Measurements from ENCODE around the gene ITK.

ITK gene

DNA sequence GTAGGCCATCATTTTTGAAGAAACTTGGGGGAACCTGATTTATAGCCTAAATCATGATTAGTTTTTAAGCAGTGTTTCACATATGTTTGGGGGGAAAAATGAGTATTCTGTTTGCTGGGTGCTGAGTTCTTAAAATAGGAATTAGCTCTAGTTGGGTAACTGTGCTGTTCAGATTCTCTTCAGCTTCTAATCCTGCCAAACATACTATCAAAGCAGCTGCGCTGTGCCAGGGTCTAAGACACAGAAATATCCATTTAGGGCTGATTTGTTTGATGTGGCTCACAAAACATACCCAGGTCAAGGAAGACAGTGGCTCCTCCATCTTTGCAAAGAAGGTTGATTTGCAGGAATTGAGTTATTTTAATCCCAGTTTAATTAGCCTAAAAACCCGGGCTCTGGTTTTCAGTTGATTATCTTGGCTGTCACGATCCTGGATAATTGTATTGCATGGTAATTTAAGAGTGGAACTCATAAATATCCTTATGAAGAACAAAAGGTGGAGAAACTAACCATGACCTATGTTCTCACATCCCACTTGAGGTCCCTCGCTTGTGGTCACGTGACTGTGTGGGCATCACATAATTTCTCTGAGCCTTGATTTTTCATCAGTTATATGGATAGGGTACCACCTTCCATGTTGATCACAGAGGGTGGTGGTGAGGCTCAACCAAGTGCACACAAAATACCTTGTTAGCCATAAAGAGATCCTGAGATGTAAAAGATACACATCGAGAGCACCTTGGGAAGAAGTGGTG lies 104.0 kb downstream of the ITK start:
- Histone ChIP-seq H3K27me3 (ENCODE audit: control insufficient read depth, insufficient read depth, low read length) (no peaks in the 10 kb centered on the region), H3K4me1 (peaks cover 44% of the 10 kb centered on the region), H3K9ac (no peak overlapping the region), H3K79me2 (peaks cover 15% of the 10 kb centered on the region), H3K36me3 (ENCODE audit: control insufficient read depth, insufficient read depth, low read length) (no peaks in the 10 kb centered on the region), H3K4me3 (ENCODE audit: low read depth, low read length) (no peak overlapping the region), H3K27ac (peak overlapping the region; percentile 45), H3K9me3 (ENCODE audit: control insufficient read depth, low read length) (no peaks in the 10 kb centered on the region), H3K4me2 (ENCODE audit: low read length) (no peak overlapping the region), H2AFZ (no peak overlapping the region)
- TF ChIP-seq, protein P1, sequence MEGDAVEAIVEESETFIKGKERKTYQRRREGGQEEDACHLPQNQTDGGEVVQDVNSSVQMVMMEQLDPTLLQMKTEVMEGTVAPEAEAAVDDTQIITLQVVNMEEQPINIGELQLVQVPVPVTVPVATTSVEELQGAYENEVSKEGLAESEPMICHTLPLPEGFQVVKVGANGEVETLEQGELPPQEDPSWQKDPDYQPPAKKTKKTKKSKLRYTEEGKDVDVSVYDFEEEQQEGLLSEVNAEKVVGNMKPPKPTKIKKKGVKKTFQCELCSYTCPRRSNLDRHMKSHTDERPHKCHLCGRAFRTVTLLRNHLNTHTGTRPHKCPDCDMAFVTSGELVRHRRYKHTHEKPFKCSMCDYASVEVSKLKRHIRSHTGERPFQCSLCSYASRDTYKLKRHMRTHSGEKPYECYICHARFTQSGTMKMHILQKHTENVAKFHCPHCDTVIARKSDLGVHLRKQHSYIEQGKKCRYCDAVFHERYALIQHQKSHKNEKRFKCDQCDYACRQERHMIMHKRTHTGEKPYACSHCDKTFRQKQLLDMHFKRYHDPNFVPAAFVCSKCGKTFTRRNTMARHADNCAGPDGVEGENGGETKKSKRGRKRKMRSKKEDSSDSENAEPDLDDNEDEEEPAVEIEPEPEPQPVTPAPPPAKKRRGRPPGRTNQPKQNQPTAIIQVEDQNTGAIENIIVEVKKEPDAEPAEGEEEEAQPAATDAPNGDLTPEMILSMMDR (IDR thresholded peaks at IDR 0.05), result no peak

DNA sequence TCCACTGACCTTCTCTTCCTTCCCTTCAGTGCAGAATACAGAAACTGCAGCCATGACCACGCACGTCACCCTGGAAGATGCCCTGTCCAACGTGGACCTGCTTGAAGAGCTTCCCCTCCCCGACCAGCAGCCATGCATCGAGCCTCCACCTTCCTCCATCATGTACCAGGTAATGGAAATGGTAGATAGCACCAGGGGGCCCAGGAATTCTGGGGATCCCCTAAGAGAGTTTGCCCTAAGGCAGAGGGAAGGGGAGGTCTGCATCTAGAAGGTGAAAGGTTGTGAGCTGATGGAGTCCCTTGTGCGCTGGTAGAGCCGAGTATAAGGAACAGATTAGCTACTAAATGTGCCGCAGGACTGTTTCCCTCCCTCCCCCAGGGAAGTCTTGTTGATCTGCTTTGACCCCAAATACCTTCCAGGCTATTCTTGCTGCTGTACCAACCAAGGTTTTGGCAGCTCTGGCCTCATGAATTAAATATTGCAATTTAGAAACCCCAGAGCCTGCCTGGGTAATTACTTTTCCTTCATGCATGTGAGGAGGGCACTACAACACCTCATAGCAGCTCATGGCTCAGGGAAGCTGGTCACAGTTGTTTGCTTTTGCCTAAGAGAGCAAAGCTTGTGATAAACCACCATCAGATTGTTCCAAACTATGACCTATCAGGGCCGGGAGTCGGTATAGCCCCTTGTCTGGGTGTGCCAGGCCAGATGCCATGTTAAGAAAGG lies 104.8 kb downstream of the ITK start:
- Histone ChIP-seq H3K79me2 (peaks cover 8% of the 10 kb centered on the region), H3K27ac (peak overlapping the region; percentile 45), H3K4me2 (ENCODE audit: low read length) (no peak overlapping the region), H3K9me3 (ENCODE audit: control insufficient read depth, low read length) (no peaks in the 10 kb centered on the region), H3K4me1 (peaks cover 47% of the 10 kb centered on the region), H2AFZ (no peak overlapping the region), H3K36me3 (ENCODE audit: control insufficient read depth, insufficient read depth, low read length) (no peaks in the 10 kb centered on the region), H3K27me3 (ENCODE audit: control insufficient read depth, insufficient read depth, low read length) (no peaks in the 10 kb centered on the region), H3K4me3 (ENCODE audit: low read depth, low read length) (no peak overlapping the region), H3K9ac (no peak overlapping the region)
- TF ChIP-seq, protein P1 (IDR thresholded peaks at IDR 0.05), result no peak

DNA sequence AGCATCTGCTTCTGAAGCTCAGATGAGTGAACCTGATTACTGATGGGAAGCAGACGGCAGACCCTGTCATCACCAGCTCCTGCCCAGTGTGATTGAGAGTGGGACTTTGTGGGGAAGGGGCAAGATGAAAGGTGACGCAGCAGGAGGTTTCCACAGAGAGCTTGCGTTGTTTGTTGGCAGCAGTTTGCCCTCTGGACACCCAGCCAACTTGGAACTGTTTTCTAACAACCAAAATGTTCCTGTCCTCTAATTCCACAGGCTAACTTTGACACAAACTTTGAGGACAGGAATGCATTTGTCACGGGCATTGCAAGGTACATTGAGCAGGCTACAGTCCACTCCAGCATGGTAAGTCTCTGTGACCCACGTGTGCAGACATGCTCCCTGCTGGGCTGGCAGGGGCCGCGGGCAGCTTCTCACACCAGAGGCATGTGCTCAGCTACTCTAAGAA lies 106.1 kb downstream of the ITK start:
- Histone ChIP-seq H3K4me1 (peaks cover 57% of the 10 kb centered on the region), H2AFZ (no peak overlapping the region), H3K27me3 (ENCODE audit: control insufficient read depth, insufficient read depth, low read length) (no peaks in the 10 kb centered on the region), H3K9ac (no peak overlapping the region), H3K4me3 (ENCODE audit: low read depth, low read length) (no peak overlapping the region), H3K79me2 (peaks cover 4% of the 10 kb centered on the region), H3K9me3 (ENCODE audit: control insufficient read depth, low read length) (no peaks in the 10 kb centered on the region), H3K4me2 (ENCODE audit: low read length) (no peak overlapping the region), H3K36me3 (ENCODE audit: control insufficient read depth, insufficient read depth, low read length) (no peaks in the 10 kb centered on the region), H3K27ac (no peak overlapping the region)
- TF ChIP-seq, protein P1 (IDR thresholded peaks at IDR 0.05), result no peak

DNA sequence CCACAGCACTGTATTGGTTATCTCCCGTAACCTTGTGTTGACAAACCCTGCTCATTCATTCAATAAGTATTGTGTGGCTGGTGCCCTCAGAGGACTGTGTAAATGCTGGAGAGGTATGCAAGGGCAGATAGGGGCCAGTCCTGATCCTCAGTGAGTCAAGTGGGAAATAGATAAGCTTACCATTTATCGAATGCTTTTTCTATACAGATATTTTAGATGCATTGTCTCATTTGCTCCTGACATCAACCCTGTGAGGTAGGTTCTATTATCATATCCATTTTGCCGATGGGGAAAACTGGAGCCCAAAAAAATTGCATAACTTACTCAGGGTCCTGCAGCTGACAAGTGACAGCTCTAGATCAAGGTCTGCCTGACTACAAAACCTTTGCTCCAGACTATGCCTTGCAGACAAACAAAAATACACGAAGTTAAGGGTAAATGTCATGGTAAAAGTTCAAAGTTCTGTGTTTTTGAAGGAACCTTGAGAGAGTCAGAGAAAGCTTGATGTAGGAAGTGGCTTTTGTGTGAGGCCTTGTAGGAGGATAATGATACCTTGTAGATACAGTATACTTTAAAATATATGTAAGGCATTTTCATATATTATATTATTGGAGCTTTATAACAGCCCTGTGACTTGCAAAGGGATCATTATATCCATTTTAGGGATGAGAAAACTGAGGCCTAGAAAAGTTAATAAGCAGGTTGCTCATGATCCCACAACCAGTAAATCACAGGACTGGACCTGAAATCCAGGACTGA lies 107.9 kb downstream of the ITK start:
- Histone ChIP-seq H3K9me3 (ENCODE audit: control insufficient read depth, low read length) (no peaks in the 10 kb centered on the region), H3K4me2 (ENCODE audit: low read length) (no peak overlapping the region), H3K27me3 (ENCODE audit: control insufficient read depth, insufficient read depth, low read length) (no peaks in the 10 kb centered on the region), H3K9ac (no peak overlapping the region), H3K27ac (peak overlapping the region; percentile 82), H2AFZ (no peak overlapping the region), H3K4me3 (ENCODE audit: low read depth, low read length) (no peak overlapping the region), H3K36me3 (ENCODE audit: control insufficient read depth, insufficient read depth, low read length) (no peaks in the 10 kb centered on the region), H3K4me1 (peaks cover 43% of the 10 kb centered on the region), H3K79me2 (no peaks in the 10 kb centered on the region)
- TF ChIP-seq, protein P1 (IDR thresholded peaks at IDR 0.05), result no peak

All from parathyroid adenoma (tissue), 2 donors.